ENCODE data around the gene TALDO1. TPM values are rescaled to one million over a fixed set of nuclear protein-coding genes. Genes with fewer than 3 reads are reported as not detected.

TALDO1 gene
- total RNA-seq, 1 experiment from 2014 or later: 379 TPM

- CTCF ChIA-PET: interaction anchor here (1.4 to 1.8 kb wide), 5 partner anchors 19 to 172 kb away, joined by 3 to 11 read pairs (median 5); partner anchors contain the start of genes DEAF1 and TMEM80
- peaks cover 8% of the 10 kb centered on the region for H3K4me1 Mint-ChIP-seq (ENCODE audit: low read depth, unreplicated experiment)
- H3K36me3 Mint-ChIP-seq (ENCODE audit: insufficient read depth, unreplicated experiment): peaks cover 61% of the 10 kb centered on the region
- no peaks in the 10 kb centered on the region for H3K27me3 Mint-ChIP-seq (ENCODE audit: unreplicated experiment)
- H3K9me3 Mint-ChIP-seq (ENCODE audit: low read depth, unreplicated experiment): no peaks in the 10 kb centered on the region
- peak overlapping the region; percentile 33 for H3K27ac Mint-ChIP-seq (ENCODE audit: unreplicated experiment)
- no peak overlapping the region for H3K4me3 Mint-ChIP-seq (ENCODE audit: low read depth, unreplicated experiment)
- DNase-seq: no peak
- intact Hi-C loops (cut with micrococcal nuclease; ENCODE audit: unreplicated experiment): loop anchor here (10.0 kb wide), 1 partner anchor 172 kb away; no protein-coding TSS in a partner anchor
- no peak for TF ChIP-seq CTCF (IDR thresholded peaks at IDR 0.05; ENCODE audit: unreplicated experiment)
- no TSS peak for BruUV-seq (replicated peaks)
These were observed 20.0 kb upstream of the TALDO1 start for GRCh38 chr11:727281-727701.

GRCh38 chr11:727859-728748, 19.2 kb upstream of the TALDO1 start:
- CTCF ChIA-PET: interaction anchor here (1.0 to 1.8 kb wide), 6 partner anchors 18 to 173 kb away, joined by 3 to 11 read pairs (median 4); partner anchors contain the start of genes DEAF1 and TMEM80
- Mint-ChIP-seq H3K27me3 (ENCODE audit: unreplicated experiment) (no peaks in the 10 kb centered on the region), H3K4me1 (ENCODE audit: low read depth, unreplicated experiment) (peaks cover 8% of the 10 kb centered on the region), H3K36me3 (ENCODE audit: insufficient read depth, unreplicated experiment) (peaks cover 63% of the 10 kb centered on the region), H3K27ac (ENCODE audit: unreplicated experiment) (peak overlapping the region; percentile 33), H3K9me3 (ENCODE audit: low read depth, unreplicated experiment) (no peaks in the 10 kb centered on the region), H3K4me3 (ENCODE audit: low read depth, unreplicated experiment) (no peak overlapping the region)
- DNase-seq: peak; percentile 95
- intact Hi-C loops (cut with micrococcal nuclease; ENCODE audit: unreplicated experiment): loop anchor here (10.0 kb wide), 1 partner anchor 173 kb away; no protein-coding TSS in a partner anchor
- no TSS peak for BruUV-seq (replicated peaks)
- TF ChIP-seq CTCF (IDR thresholded peaks at IDR 0.05; ENCODE audit: unreplicated experiment): peak; percentile 97

- DNase-seq: no peak
- no peak overlapping the region for H3K4me3 Mint-ChIP-seq (ENCODE audit: low read depth, unreplicated experiment)
- H3K27me3 Mint-ChIP-seq (ENCODE audit: unreplicated experiment): no peaks in the 10 kb centered on the region
- peak overlapping the region; percentile 15 for H3K27ac Mint-ChIP-seq (ENCODE audit: unreplicated experiment)
- H3K9me3 Mint-ChIP-seq (ENCODE audit: low read depth, unreplicated experiment): no peaks in the 10 kb centered on the region
- BruUV-seq (replicated peaks): no TSS peak
- H3K36me3 Mint-ChIP-seq (ENCODE audit: insufficient read depth, unreplicated experiment): peaks cover 54% of the 10 kb centered on the region
- peaks cover 8% of the 10 kb centered on the region for H3K4me1 Mint-ChIP-seq (ENCODE audit: low read depth, unreplicated experiment)
- CTCF ChIA-PET: interaction anchor here (0.6 to 1.8 kb wide), 7 partner anchors 17 to 174 kb away, joined by 3 to 11 read pairs (median 4); partner anchors contain the start of genes DEAF1 and TMEM80
- no peak for TF ChIP-seq CTCF (IDR thresholded peaks at IDR 0.05; ENCODE audit: unreplicated experiment)
- intact Hi-C loops (cut with micrococcal nuclease; ENCODE audit: unreplicated experiment): loop anchor here (10.0 kb wide), 1 partner anchor 174 kb away; no protein-coding TSS in a partner anchor
These were observed 18.3 kb upstream of the TALDO1 start for GRCh38 chr11:728901-729491.

GRCh38 chr11:729492-730074, 17.7 kb upstream of the TALDO1 start:
- intact Hi-C loops (cut with micrococcal nuclease; ENCODE audit: unreplicated experiment): loop anchor here (10.0 kb wide), 1 partner anchor 175 kb away; no protein-coding TSS in a partner anchor
- no peak for DNase-seq
- peaks cover 48% of the 10 kb centered on the region for H3K36me3 Mint-ChIP-seq (ENCODE audit: insufficient read depth, unreplicated experiment)
- H3K9me3 Mint-ChIP-seq (ENCODE audit: low read depth, unreplicated experiment): no peaks in the 10 kb centered on the region
- H3K27me3 Mint-ChIP-seq (ENCODE audit: unreplicated experiment): no peaks in the 10 kb centered on the region
- peaks cover 8% of the 10 kb centered on the region for H3K4me1 Mint-ChIP-seq (ENCODE audit: low read depth, unreplicated experiment)
- CTCF ChIA-PET: interaction anchor here (0.6 kb wide), 1 partner anchor 25 kb away, joined by 4 read pairs; no protein-coding TSS in a partner anchor
- TF ChIP-seq CTCF (IDR thresholded peaks at IDR 0.05; ENCODE audit: unreplicated experiment): no peak
- H3K27ac Mint-ChIP-seq (ENCODE audit: unreplicated experiment): peak overlapping the region; percentile 60
- BruUV-seq (replicated peaks): no TSS peak
- no peak overlapping the region for H3K4me3 Mint-ChIP-seq (ENCODE audit: low read depth, unreplicated experiment)
